Gastroesophageal sphincter (tissue), 4 donors: Measurements from ENCODE around the gene AQR. TPM values are rescaled to one million over a fixed set of nuclear protein-coding genes. Genes with fewer than 3 reads are reported as not detected.
"Not testable (repeated sequence)": the region's sequence is repeated elsewhere in the genome, so short reads cannot be mapped to it uniquely, and the experiment has no call there.

Source experiments
- ATAC-seq: fragments of 150-250 bp; one replicate; pipeline ENCODE4 v1.9.1; 2016; ENCODE audit warnings: mild to moderate bottlenecking, moderate library complexity
- H3K27ac ChIP-seq, 4 donors: fragments of 200-600 bp; sonication (generic) in 3 of 4; 1 replicate in 3 of 4; 2 replicates in 1 of 4; pipeline ENCODE4 v1.5.1; 2016 to 2019
- H3K27me3 ChIP-seq: fragments of 200-600 bp; sonication (generic); one replicate; pipeline ENCODE4 v1.5.1; 2019
- H3K36me3 ChIP-seq, 2 donors: fragments of 200-600 bp; sonication (generic); one replicate each; pipeline ENCODE4 v1.5.1; 2019; ENCODE audit warnings: control low read depth in 1 of 2
- H3K4me1 ChIP-seq, 3 donors: fragments of 200-600 bp; sonication (generic); 1 replicate in 2 of 3; 2 replicates in 1 of 3; pipeline ENCODE4 v1.5.1; 2016 to 2019; ENCODE audit warnings: control low read depth in 2 of 3
- H3K4me3 ChIP-seq, 2 donors: fragments of 200-600 bp; sonication (generic); one replicate each; pipeline ENCODE4 v1.5.1; 2019; ENCODE audit warnings: mild to moderate bottlenecking in 1 of 2, moderate library complexity in 1 of 2
- H3K9me3 ChIP-seq, 3 donors: fragments of 200-600 bp; sonication (generic); one replicate each; pipeline ENCODE4 v1.5.1; 2017 to 2019; ENCODE audit warnings: control low read depth in 2 of 3
- CTCF ChIP-seq, 4 experiments: fragments of 200-600 bp in 2 of 4; fragments of 450-650 bp in 2 of 4; sonication (generic) in 1 of 4; IDR thresholded peaks; one replicate each; pipeline ENCODE4 v1.5.1; 2017 to 2019; ENCODE audit warnings: antibody characterized with exemption in 4 of 4, mild to moderate bottlenecking in 2 of 4, moderate library complexity in 2 of 4
- EP300 ChIP-seq: sonication (generic); formaldehyde crosslinking; IDR thresholded peaks from one replicate; pipeline ENCODE4 v1.6.1; 2017; ENCODE audit warnings: antibody characterized with exemption, mild to moderate bottlenecking
- POLR2A ChIP-seq, 2 donors: fragments of 450-650 bp; IDR thresholded peaks; one replicate each; pipeline ENCODE4 v1.6.1; 2017; ENCODE audit warnings: antibody characterized with exemption in 2 of 2, mild to moderate bottlenecking in 2 of 2, moderate library complexity in 1 of 2
- POLR2AphosphoS5 ChIP-seq: sonication (generic); formaldehyde crosslinking; IDR thresholded peaks from one replicate; pipeline ENCODE4 v1.6.1; 2017; ENCODE audit warnings: antibody characterized with exemption
- WGBS, 2 donors: methylation state at CpG; one replicate each; pipeline ENCODE4 v1.1.5; 2018; ENCODE audit warnings: low coverage in 1 of 2; 5-methylcytosine and 5-hydroxymethylcytosine counted together
- total RNA-seq, 4 donors: library from RNA; depleted of rRNA; stranded (reverse); fragments of >200 nt; gene quantifications; one replicate each; pipeline ENCODE4 v1.1.0, GENCODE V29; 2016

AQR gene
- total RNA-seq, 4 donors from 2014 or later = 16.4 to 26.9 (median 24.7) TPM

GRCh38 chr15:34984889-34985630, 15.5 kb upstream of the AQR start:
- ATAC-seq = no peak
- peak overlapping the region in 1 of 4 donors; percentile 26 for H3K27ac ChIP-seq

GRCh38 chr15:34976743-34977142, 7.2 kb upstream of the AQR start:
- peaks cover 0 to 8% of the 10 kb centered on the region in 2 donors for H3K36me3 ChIP-seq
- H3K4me1 ChIP-seq = no peaks in the 10 kb centered on the region
- WGBS, 2 donors = 65% methylated on average over 2 of the region's 2 CpGs; no CpG with 5 or more reads in 1 of the 2 donors
- no peak overlapping the region for H3K4me3 ChIP-seq
- no peak for ATAC-seq
- TF ChIP-seq CTCF (IDR thresholded peaks at IDR 0.05) (no peak), POLR2A (IDR thresholded peaks at IDR 0.05) (no peak), EP300 (no peak), POLR2AphosphoS5 (no peak)
- H3K27me3 ChIP-seq = no peaks in the 10 kb centered on the region
- no peak overlapping the region for H3K27ac ChIP-seq
- no peaks in the 10 kb centered on the region for H3K9me3 ChIP-seq

More at GRCh38 chr15:34984889-34985630, 15.5 kb upstream of the AQR start:
- no peak overlapping the region for H3K4me3 ChIP-seq
- no peaks in the 10 kb centered on the region for H3K27me3 ChIP-seq
- 68 to 69% methylated on average over 7 to 9 of the region's 9 CpGs for WGBS, 2 donors
- peaks cover 0 to 35% of the 10 kb centered on the region in 2 donors for H3K36me3 ChIP-seq
- TF ChIP-seq CTCF (IDR thresholded peaks at IDR 0.05) = no peak
- TF ChIP-seq POLR2AphosphoS5 = no peak
- TF ChIP-seq POLR2A (IDR thresholded peaks at IDR 0.05) = no peak
- TF ChIP-seq EP300 = no peak
- peaks cover 13 to 45% (median 21%) of the 10 kb centered on the region in 3 donors for H3K4me1 ChIP-seq
- H3K9me3 ChIP-seq = no peaks in the 10 kb centered on the region

- no peak overlapping the region for H3K27ac ChIP-seq
- no peak for TF ChIP-seq POLR2AphosphoS5
- H3K4me1 ChIP-seq = no peaks in the 10 kb centered on the region
- peaks cover 0 to 1% of the 10 kb centered on the region in 2 donors for H3K36me3 ChIP-seq
- no peak for ATAC-seq
- no peak overlapping the region for H3K4me3 ChIP-seq
- WGBS, 2 donors = 96 to 100% methylated on average over 2 of the region's 2 CpGs
- no peaks in the 10 kb centered on the region for H3K9me3 ChIP-seq
- H3K27me3 ChIP-seq = no peaks in the 10 kb centered on the region
These were observed 6.5 kb upstream of the AQR start for GRCh38 chr15:34976073-34976472.

GRCh38 chr15:34973512-34973911, 4.0 kb upstream of the AQR start:
- H3K27ac ChIP-seq = no peak overlapping the region
- WGBS, 2 donors = 58 to 86% methylated on average over 2 of the region's 2 CpGs
- H3K36me3 ChIP-seq = no peaks in the 10 kb centered on the region
- no peak for TF ChIP-seq POLR2A (IDR thresholded peaks at IDR 0.05)
- TF ChIP-seq CTCF (IDR thresholded peaks at IDR 0.05) = no peak
- no peak for TF ChIP-seq EP300
- TF ChIP-seq POLR2AphosphoS5 = no peak
- no peaks in the 10 kb centered on the region for H3K27me3 ChIP-seq
- H3K4me1 ChIP-seq = peaks cover 2 to 11% (median 3%) of the 10 kb centered on the region in 3 donors
- no peak for ATAC-seq
- no peaks in the 10 kb centered on the region for H3K9me3 ChIP-seq
- H3K4me3 ChIP-seq = no peak overlapping the region

- 45 to 65% methylated on average over 11 to 20 of the region's 21 CpGs for WGBS, 2 donors
- ATAC-seq, H3K27me3 ChIP-seq, H3K36me3 ChIP-seq, H3K9me3 ChIP-seq: not testable (repeated sequence)
- H3K4me3 ChIP-seq = peak overlapping the region; percentile 65 to 85
- H3K4me1 ChIP-seq = peaks cover 4 to 44% (median 19%) of the 10 kb centered on the region in 3 donors
- peak overlapping the region in 3 of 4 donors; percentile 87 to 88 (median 87) for H3K27ac ChIP-seq
These were observed 629 bp upstream of the AQR start for GRCh38 chr15:34970098-34970643.

- H3K27ac ChIP-seq = no peak overlapping the region
- H3K36me3 ChIP-seq = peaks cover 0 to 48% of the 10 kb centered on the region in 2 donors
- no peaks in the 10 kb centered on the region for H3K27me3 ChIP-seq
- WGBS, 2 donors = 83 to 100% methylated on average over 1 to 2 of the region's 2 CpGs
- peaks cover 4 to 43% (median 19%) of the 10 kb centered on the region in 3 donors for H3K4me1 ChIP-seq
- no peak overlapping the region for H3K4me3 ChIP-seq
- ATAC-seq = no peak
- no peak for TF ChIP-seq CTCF (IDR thresholded peaks at IDR 0.05)
- TF ChIP-seq POLR2A (IDR thresholded peaks at IDR 0.05) = no peak
- TF ChIP-seq POLR2AphosphoS5 = no peak
- no peak for TF ChIP-seq EP300
- H3K9me3 ChIP-seq = no peaks in the 10 kb centered on the region
These were observed 5.3 kb downstream of the AQR start for GRCh38 chr15:34964277-34964676.
